ENCODE data around the gene ARSG. TPM values are rescaled to one million over a fixed set of nuclear protein-coding genes. Genes with fewer than 3 reads are reported as not detected.

The ARSG gene
- total and polyA plus RNA-seq, 2 donors (not counting 3 experiments of a cell fraction or from before 2014, with no cell fraction given): 3.9 to 7.0 TPM

DNA sequence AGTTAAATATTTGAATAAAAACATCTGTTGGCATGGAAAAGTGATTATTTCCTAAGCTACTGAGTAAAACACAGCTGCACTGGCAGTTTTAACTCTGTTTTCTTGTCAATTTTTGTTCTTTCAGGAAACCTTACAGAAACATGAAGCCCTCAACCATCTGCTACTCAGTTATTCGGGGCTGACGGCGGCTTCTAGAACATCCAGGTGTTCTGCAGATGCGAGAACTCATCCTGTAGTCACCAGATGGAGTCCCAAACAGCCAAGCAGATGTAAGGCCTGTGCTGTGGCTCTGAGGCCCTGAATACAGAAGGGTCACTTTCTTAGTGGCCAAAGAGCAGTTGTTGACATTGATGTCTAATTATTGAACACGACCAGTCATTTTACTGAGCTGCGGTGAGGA lies 15.5 kb downstream of the ARSG start:
- intact Hi-C loops (cut with micrococcal nuclease): no loop called here
- CTCF ChIA-PET: interaction anchor here (1.3 kb wide), 1 partner anchor 82 kb away, joined by 3 read pairs; no protein-coding TSS in a partner anchor

More for the DNA sequence above, 15.5 kb downstream of the ARSG start:
- H2AFZ ChIP-seq (ENCODE audit: low read depth, low read length): no peak overlapping the region
- H3K4me2 ChIP-seq (ENCODE audit: insufficient read depth, low read length): no peak overlapping the region
- FAIRE-seq (no peak), DNase-seq (ENCODE audit: low read depth, low spot score) (no peak)
- H3K9me3 ChIP-seq (replicated peaks; ENCODE audit: control insufficient read depth, insufficient read depth, low read length): no peaks in the 10 kb centered on the region
- dilution Hi-C loops (cut with MboI; ENCODE audit: extremely low pct_ligation_motif_present, low sequenced_read_pairs): no loop called here
- H3K4me1 ChIP-seq (ENCODE audit: control insufficient read depth, extremely low read depth, insufficient read depth, low read length): peaks cover 27% of the 10 kb centered on the region
- H3K79me2 ChIP-seq (ENCODE audit: control insufficient read depth, insufficient read depth, low read length): no peaks in the 10 kb centered on the region
- H3K36me3 ChIP-seq (ENCODE audit: control insufficient read depth in 2 of 2, extremely low read depth in 1 of 2, insufficient read depth in 2 of 2, low read length in 2 of 2): no peaks in the 10 kb centered on the region
- no peaks in the 10 kb centered on the region for H3K9me1 ChIP-seq (replicated peaks; ENCODE audit: control insufficient read depth, extremely low read depth, insufficient read depth, low read length)
- H3K27ac ChIP-seq (ENCODE audit: insufficient read depth, low read depth, low read length): no peak overlapping the region
- H3K9ac ChIP-seq (replicated peaks; ENCODE audit: extremely low read depth, insufficient read depth, low read length): no peak overlapping the region
- H4K20me1 ChIP-seq (replicated peaks; ENCODE audit: control insufficient read depth, extremely low read depth, insufficient read depth, low read length): no peaks in the 10 kb centered on the region
- no peaks in the 10 kb centered on the region for H3K27me3 ChIP-seq (ENCODE audit: control insufficient read depth in 2 of 2, insufficient read depth in 2 of 2, low read length in 2 of 2)
- no TSS peak for BruUV-seq (replicated peaks)
- no peak for TF ChIP-seq GATA2 (IDR thresholded peaks at IDR 0.05; ENCODE audit: insufficient read depth, insufficient read length, low read depth, low read length)
- TF ChIP-seq, protein P1, sequence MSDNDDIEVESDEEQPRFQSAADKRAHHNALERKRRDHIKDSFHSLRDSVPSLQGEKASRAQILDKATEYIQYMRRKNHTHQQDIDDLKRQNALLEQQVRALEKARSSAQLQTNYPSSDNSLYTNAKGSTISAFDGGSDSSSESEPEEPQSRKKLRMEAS (IDR thresholded peaks at IDR 0.05; ENCODE audit: insufficient read depth, insufficient read length): no peak
- TF ChIP-seq JUN (IDR thresholded peaks at IDR 0.05; ENCODE audit: borderline replicate concordance, insufficient read depth, insufficient read length, low read depth): no peak
- TF ChIP-seq, protein P2, sequence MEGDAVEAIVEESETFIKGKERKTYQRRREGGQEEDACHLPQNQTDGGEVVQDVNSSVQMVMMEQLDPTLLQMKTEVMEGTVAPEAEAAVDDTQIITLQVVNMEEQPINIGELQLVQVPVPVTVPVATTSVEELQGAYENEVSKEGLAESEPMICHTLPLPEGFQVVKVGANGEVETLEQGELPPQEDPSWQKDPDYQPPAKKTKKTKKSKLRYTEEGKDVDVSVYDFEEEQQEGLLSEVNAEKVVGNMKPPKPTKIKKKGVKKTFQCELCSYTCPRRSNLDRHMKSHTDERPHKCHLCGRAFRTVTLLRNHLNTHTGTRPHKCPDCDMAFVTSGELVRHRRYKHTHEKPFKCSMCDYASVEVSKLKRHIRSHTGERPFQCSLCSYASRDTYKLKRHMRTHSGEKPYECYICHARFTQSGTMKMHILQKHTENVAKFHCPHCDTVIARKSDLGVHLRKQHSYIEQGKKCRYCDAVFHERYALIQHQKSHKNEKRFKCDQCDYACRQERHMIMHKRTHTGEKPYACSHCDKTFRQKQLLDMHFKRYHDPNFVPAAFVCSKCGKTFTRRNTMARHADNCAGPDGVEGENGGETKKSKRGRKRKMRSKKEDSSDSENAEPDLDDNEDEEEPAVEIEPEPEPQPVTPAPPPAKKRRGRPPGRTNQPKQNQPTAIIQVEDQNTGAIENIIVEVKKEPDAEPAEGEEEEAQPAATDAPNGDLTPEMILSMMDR (IDR thresholded peaks at IDR 0.05; ENCODE audit: extremely low read depth in 1 of 2, insufficient read depth in 1 of 2, low read depth in 1 of 2, low read length in 2 of 2): no peak
- no peak for TF ChIP-seq MYC (IDR thresholded peaks at IDR 0.05; ENCODE audit: low read depth, low read length)
- no peak for TF ChIP-seq EZH2 (IDR thresholded peaks at IDR 0.05; ENCODE audit: borderline replicate concordance, low read depth, low read length, severe bottlenecking)
- no peak for TF ChIP-seq POLR2AphosphoS5 (IDR thresholded peaks at IDR 0.05; ENCODE audit: insufficient read depth, low read depth, low read length)
- POLR2A ChIA-PET: no interaction called here
- H3K4me3 ChIP-seq (replicated peaks in 1 of 3; ENCODE audit: insufficient read depth in 1 of 3, low read depth in 1 of 3, low read length in 3 of 3): no peak overlapping the region
